C4-2B (cell line): Measurements from ENCODE around the gene ZBTB16.

Source experiments
- H3K27ac ChIP-seq: fragments of 450-650 bp; 2 replicates; pipeline ENCODE4 v1.5.1; 2017
- ZFX ChIP-seq: fragments of 450-650 bp; IDR thresholded peaks from 2 replicates; pipeline ENCODE4 v1.6.1; 2017
- TF ChIP-seq, protein P1 (sequence below): fragments of 450-650 bp; conservative IDR thresholded peaks from 2 replicates; pipeline ENCODE4 v1.5.1; 2017; ENCODE audit warnings: mild to moderate bottlenecking

ZBTB16 gene

DNA sequence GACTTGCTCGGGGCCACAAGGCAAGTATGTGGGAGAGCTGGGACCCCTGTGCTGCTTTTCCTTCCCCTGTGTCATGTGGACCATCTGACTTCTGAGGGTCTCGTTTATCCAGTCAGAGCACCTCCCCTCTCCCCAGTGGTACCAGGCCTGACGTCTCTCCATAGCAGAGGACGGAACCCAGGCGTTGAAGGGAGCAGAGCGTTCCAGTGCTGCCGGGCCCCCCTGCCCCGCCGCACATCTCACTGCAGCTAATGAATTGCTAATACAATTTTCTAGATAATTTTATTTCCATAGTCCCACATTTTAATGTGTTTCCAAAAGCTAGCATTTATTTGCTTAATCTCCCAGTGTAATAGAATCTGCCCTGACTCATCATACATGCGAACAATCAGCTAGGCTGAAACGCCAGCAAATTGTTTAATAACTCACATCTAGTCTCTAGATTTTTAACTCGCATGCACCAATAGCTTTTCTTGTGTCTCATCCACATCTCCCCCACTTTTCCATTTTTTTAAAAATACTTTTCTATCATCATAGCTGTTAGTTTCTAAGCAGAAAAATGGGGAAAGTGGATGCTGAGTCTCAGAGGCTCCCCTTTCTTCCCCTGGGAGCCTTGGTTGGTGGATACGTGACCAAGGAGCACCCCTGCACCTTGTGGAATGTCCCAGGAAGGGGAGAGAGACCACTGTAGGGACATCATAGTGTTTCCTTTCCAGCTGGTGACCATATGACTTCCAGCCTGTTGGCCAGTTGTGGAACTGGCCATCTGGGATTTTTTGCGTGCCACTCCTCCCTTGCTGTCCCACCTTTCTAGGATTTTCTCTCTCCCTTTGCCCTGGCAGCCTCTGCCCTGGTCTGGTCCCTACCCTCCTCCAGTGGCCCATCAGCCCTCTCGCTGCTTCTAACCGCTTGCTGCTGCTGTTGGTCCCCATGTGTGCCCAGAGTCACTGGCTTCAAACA, 178.1 kb downstream of the ZBTB16 start:
- no peak overlapping the region for H3K27ac ChIP-seq
- TF ChIP-seq, protein P1, sequence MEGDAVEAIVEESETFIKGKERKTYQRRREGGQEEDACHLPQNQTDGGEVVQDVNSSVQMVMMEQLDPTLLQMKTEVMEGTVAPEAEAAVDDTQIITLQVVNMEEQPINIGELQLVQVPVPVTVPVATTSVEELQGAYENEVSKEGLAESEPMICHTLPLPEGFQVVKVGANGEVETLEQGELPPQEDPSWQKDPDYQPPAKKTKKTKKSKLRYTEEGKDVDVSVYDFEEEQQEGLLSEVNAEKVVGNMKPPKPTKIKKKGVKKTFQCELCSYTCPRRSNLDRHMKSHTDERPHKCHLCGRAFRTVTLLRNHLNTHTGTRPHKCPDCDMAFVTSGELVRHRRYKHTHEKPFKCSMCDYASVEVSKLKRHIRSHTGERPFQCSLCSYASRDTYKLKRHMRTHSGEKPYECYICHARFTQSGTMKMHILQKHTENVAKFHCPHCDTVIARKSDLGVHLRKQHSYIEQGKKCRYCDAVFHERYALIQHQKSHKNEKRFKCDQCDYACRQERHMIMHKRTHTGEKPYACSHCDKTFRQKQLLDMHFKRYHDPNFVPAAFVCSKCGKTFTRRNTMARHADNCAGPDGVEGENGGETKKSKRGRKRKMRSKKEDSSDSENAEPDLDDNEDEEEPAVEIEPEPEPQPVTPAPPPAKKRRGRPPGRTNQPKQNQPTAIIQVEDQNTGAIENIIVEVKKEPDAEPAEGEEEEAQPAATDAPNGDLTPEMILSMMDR, result no peak
- no peak for TF ChIP-seq ZFX

DNA sequence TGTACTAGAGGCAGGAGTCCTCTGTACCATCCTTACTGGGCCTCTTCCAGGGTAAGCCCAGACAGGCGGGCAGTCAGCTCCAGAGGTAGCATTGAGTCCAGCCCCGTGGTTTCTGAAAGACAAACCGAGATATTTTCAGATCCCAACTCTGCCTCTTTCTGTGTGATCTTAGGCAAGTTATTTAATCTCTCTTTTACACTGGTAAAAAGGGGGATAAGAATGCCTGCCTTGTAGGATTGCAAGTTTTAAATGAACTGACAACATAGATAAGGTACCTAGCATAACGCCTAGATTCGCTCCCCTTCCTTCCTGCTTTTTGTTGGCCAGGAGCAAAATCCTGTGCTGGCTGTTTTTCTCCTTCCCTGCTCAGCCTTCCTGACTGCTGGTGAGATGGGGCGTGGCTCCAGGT, 180.2 kb downstream of the ZBTB16 start:
- H3K27ac ChIP-seq, result no peak overlapping the region
- TF ChIP-seq ZFX, result no peak
- TF ChIP-seq, protein P1, result no peak

DNA sequence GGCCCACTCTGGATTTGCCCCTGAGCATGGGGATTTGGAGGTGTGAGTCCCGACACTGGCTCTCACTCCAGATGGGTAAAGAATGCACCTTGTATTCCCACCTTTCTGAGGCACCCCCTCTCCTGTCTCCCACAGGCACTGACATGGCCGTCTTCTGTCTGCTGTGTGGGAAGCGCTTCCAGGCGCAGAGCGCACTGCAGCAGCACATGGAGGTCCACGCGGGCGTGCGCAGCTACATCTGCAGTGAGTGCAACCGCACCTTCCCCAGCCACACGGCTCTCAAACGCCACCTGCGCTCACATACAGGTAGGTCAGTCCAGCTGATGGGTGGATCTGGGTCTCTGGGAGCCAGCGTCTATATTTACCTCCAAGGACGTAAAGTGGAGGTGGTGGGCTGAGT, 182.5 kb downstream of the ZBTB16 start:
- no peak overlapping the region for H3K27ac ChIP-seq
- TF ChIP-seq ZFX, result no peak

DNA sequence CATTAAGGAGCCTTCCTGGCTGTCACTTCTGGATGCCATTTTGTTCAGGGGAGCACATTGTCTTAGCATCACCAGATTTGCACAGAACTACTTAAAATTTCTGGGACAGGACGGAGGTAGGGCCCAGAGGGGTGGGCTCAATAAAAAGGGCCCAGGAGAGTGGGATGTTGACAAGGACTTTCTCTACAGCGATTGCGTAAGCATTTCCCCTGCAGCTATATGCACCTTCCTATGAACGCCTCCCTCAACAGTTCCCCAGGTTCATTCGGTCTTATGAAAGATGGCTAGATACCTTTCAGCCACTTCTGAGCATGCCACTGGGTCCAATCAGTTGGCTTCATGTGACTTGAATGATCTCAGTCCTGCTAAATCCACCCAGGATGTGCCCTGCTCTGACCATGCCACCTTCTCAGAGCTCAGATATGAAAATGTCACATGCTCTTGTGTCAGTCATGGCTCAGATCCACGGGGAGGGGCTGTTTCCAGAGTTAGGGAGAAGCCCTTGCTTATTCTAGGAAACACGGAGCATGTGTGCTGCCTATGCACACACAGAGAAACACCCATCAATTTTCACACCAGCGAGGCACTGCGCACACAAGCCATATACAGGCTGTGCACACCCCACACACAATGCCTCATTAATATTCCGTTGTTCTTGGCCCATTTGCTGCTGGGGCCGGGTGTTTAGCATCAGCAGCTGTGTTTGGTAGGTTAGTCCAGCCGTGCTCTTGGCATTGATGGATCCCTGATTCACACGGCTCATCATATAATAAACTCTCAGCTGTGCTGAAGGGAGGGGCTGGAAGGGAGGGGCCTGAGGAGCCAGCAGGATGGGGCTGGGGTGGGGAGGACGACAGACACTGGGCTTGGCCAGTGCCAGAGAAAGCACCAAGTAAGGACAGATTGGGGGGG, 184.2 kb downstream of the ZBTB16 start:
- TF ChIP-seq, protein P1, result no peak
- TF ChIP-seq ZFX, result no peak
- H3K27ac ChIP-seq, result no peak overlapping the region

DNA sequence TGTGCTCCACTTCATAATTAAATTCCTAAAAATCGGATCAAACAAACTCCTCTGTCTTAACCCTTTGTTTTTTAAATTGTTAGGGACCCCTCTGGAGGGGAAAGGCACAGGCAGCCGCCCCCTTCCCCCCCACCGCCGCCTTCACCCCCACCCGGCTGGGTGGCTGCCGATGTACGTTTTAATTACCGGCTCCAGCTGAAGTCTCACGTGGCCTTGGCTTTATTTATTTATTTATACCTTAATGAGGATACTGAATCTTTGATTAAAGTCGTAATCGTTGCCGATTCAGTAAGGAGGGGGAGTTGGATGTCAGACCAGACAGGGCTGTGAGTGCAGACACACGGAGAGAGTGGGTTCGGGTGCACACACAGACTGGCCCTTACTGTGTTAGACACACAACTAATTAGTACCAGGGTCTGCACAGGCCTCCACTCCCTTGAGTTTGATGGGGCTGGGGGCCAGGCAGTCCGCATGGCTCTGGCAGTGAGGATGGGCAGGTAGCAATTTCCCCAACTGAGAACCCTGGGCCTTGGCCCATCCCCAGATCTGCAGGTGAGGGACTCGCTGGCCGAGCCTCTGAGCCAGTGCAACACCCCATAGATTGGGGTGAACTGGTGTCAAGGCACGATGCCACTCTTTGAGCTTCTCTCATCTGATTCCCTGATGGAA, 185.3 kb downstream of the ZBTB16 start:
- H3K27ac ChIP-seq, result no peak overlapping the region
- TF ChIP-seq ZFX, result no peak
- TF ChIP-seq, protein P1, result no peak

DNA sequence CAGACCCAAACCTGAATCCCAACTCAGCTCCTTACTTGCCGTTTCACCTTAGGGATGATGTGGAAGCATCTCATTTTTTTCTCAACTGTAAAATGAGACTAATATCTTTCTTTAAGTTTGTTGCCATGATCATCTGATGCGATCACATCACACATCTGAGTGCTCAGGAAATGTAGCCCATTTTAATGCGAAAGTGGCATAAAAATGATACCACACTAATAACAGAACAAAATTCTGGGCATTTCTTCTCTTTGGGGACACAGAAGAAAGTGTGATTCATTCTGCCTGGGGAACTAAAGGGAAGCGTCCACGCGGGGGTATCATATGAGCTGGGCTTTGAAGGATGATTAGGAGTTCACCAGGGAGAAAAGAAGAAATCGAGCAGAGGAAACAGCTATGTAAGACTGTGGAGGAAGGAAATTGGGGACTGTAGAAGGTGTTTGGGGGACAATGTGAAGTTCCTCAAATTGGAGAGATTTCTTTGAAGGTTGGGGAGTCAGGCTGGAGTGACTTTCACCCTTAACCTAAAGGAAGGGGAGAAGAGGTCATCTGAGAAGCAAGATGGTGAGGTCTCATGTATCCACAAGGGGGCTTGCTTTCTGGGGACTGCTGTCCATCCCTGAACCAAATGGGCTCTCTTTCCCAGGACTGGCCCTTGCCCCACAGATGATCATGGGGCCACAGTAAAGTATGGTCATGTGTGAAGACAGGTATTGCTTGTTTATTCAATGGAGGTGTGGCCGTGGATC, 187.0 kb downstream of the ZBTB16 start:
- H3K27ac ChIP-seq, result no peak overlapping the region
- no peak for TF ChIP-seq ZFX
- TF ChIP-seq, protein P1, result no peak
